CD4-positive, alpha-beta T cell treated with Interleukin-6 at 100 ng/mL for 8 hours (primary cell): ENCODE results near the gene ARHGAP31.
A peak's percentile ranks its signal among the peaks of the same experiment; 100 is the strongest.

Experiments
- DNase-seq: peaks from one replicate; pipeline ENCODE4 v3.0.0-alpha.2; 2020; ENCODE audit warnings: mixed read lengths, low spot score

ARHGAP31 gene

DNA sequence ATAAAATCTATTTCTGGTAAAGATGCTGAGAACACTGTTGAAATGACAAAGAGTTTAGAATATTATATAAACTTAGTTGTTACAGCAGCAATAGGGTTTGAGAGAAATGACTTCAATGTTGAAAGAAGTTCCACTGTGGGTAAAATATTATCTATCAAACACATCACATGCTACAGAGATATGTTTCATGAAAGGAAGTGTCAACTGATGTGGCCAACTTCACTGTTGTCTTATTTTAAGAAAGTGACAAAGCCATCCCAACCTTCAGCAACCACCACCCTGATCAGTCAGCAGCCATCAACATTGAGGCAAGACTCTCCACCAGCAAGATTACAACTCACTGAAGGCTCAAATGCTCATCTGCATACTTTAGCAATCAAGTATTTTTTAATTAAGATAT is 149.0 kb downstream of the ARHGAP31 start:
- no peak for DNase-seq

DNA sequence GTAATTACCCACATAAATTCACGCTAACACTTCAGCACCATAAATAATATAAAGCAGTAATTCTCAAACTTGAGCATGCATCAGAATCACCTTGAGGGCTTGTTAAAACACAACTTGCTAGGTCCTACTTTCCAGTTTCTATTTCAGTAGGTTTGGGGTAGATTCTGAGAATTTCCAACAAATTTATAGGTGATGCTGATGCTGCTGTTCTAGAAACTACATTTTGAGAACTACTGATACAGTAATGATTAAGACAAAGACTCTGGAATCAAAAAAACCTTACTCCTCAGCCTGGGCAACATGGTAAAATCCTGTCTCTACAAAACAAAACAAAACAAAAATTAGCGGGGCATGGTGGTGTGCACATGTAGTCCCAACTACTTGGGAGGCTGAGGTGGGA is 150.4 kb downstream of the ARHGAP31 start:
- DNase-seq, result no peak

DNA sequence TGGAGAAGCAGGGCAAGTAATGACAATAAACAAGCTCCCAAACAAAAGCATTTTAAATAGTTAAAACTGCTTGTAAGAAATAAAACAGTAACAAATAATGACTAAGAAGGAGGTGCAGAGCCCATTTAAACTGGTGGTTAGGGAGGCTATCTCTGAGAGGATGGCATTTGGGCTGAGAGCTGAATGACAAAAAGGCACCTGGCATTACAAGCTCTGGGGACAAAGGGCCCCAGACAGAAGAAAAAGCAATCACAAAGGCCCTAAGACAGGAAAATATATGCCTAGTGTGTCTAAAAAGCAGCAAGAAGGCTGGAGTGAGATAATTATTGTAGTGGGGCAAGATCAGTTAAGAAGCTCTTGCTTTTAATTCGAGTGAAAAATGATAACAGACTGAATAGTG is 159.6 kb downstream of the ARHGAP31 start:
- no peak for DNase-seq

DNA sequence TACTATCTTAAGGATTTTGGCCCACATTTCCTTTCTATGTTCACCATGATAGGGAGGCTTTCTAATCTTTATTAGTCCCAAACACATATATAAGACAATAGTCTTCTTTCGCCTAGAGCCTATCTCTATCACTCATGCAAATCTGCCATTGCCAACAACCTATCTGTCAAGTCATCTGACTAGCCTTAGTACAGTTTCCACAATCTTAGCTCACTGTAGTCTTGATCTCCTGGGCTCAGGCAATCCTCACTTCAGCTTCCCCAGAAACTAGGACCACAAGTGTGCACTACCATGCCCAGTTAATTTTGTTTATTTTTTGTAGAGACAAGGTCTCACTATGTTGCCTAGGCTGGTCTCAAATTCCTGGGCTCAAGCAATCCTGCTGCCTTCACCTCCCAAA is 162.3 kb downstream of the ARHGAP31 start:
- no peak for DNase-seq

DNA sequence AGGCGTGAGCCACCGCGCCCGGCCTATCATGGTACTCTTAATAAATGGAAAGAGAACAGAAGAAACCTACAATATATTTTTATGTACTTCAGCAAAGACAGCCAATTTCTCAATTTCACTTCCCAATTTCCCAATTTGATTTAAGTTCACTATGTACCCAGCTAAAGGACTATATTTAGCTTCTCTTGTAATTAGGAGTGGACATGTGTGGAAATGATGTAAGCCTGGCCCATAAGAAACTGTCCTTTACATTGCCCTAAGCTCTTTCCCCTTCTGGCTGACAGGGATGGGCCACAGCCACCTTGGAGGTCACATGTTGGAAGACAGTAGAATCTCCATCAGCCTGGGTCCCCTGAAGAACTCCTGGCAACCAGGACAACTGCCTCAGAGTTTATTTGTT is 163.1 kb downstream of the ARHGAP31 start:
- DNase-seq, result no peak

DNA sequence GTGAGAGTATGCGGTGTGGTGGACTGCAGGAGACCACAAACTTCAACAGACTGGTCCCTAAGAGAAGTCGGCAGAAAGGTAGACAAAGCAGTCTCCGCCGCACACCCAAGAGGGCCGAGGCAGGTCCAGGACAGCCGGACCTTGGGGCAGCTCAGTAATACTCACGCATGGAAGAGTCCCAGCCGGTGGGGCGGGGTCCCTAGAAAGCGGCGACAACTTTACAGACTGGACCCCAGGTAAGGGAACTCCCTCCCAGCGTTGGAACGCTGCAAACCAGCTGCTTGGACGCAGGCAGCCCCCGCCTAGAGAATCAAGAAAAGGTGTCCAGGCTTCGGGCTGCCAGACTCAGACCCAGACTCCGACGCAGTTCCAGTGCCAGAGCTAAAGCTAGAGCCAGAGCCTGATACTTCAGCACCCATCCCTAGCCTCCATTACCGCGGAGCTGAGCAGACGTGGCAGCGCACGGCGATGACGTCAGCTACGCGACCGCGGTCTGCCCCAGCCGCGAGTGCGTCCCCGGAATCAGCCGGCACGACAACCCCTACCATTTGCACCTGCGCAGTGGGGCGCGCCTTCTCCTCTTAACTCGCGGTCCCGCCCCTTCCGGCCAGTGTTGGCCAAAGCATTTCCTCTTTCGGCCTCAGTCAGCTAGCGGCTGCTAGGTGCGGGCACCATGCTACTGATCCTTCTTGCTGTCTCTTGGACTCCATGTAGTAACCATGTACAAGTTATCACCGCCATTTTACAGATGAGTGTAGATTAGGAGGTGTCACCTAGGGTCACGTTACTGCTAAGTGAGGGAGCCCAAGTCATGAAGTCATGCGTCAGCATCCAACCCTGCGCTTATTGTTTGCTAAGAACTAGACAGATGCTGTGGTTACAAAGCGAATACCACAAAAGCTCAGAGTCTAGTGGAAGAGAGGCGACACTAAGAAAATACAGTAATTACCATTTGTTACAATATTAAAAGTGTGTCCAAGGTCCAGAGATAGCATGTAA is 169.3 kb downstream of the ARHGAP31 start, which contains the start of gene TMEM39A:
Gene TMEM39A (minus strand): TSS at position 445 of the 999 bp plus-strand sequence. CDS start 1,541 bp downstream, outside the sequence.
- peak; percentile 97 for DNase-seq

DNA sequence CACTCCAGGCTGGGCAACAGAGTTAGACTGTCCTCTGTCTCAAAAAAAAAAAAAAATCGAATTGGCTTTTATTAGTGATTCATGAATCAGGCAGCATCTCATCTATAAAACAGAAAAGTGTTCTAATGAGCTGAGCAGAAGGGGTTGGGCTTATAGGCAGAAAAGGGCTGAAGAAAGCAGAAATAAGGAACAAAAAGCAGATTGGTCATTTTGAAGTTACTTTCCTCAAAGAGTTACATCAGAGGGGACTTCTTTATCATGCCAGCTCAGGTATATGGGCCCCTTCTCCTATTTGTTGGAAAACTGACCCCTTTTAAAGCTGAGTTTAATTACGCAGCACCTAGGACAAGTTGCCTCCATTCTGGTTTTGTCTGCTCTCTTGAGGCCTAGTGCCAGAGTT is 173.9 kb downstream of the ARHGAP31 start:
- no peak for DNase-seq

DNA sequence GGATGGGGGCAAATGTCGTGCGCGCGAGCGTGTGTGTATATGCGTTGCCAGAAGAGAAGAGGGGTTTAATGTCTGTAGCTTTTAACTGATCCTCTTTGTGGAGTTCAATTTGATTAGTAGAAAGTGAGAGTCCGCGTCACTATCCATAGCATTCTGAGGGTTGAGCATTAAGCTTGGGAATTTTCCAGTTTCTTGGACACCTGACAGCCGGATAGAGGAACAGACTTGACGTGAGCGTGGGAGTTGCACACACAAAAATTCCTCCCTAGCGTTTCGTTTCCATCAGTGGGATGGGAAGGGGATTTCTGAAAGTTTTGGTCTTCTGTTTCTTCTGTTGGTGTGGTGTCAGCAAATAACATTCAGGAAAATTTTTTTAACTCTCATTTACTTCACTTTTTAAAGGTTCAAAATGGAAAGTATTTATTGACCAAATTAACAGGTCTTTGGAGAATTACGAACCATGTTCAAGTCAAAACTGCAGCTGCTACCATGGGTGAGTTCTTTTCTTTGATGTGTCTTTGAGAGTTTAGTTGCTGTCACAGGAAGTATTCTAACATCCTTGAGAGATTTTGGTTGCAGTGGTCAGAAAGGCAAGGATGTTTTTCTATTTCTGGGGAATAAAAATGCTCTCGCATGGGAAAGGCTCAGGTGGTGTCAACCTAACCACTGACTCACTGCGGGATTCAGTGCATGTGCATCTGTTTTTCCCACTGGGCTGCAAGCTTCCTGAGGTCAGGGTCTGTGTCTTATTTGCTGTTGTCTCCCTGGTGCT is 175.4 kb downstream of the ARHGAP31 start:
- DNase-seq, result no peak
